Omental fat pad (tissue), 4 donors: ENCODE measurements around the gene TNNC1. TPM values are rescaled to one million over a fixed set of nuclear protein-coding genes. Genes with fewer than 3 reads are reported as not detected.

Experiments used
- ATAC-seq: fragments of 150-250 bp; one replicate; pipeline ENCODE4 v1.9.1; 2016; ENCODE audit warnings: mild to moderate bottlenecking, moderate library complexity; ENCODE audit not compliant: low FRiP score
- DNase-seq: peaks from one replicate; pipeline ENCODE4 v3.0.0-alpha.2; 2019; ENCODE audit warnings: low spot score
- total RNA-seq, 4 donors: library from RNA; depleted of rRNA; stranded (reverse); fragments of >200 nt; gene quantifications; one replicate each; pipeline ENCODE4 v1.1.0, GENCODE V29; 2016
- TF ChIP-seq, protein P1 (sequence below), 3 donors: fragments of 450-650 bp; IDR thresholded peaks; one replicate each; pipeline ENCODE4 v1.5.1; 2016 to 2017; ENCODE audit warnings: antibody characterized with exemption in 3 of 3, mild to moderate bottlenecking in 3 of 3, moderate library complexity in 2 of 3

Gene TNNC1
- total RNA-seq, 4 donors from 2014 or later, result 2.4 to 2.5 TPM; not detected in 2

DNA sequence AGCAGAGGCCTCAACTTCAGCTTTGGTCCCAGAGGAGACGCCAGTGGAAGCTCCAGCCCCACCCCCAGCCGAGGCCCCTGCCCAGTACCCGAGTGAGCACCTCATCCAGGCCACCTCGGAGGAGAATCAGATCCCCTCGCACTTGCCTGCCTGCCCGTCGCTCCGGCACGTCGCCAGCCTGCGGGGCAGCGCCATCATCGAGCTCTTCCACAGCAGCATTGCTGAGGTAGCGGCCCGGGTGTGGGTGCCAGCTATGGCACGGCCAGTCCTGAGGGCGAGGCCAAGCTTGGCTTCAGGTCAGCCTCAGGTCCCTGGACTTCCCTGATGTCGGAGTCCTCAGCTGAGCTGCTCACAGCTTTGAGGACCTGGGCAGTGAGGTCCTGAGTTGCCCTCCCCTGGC lies 35.6 kb upstream of the TNNC1 start:
- TF ChIP-seq, protein P1, sequence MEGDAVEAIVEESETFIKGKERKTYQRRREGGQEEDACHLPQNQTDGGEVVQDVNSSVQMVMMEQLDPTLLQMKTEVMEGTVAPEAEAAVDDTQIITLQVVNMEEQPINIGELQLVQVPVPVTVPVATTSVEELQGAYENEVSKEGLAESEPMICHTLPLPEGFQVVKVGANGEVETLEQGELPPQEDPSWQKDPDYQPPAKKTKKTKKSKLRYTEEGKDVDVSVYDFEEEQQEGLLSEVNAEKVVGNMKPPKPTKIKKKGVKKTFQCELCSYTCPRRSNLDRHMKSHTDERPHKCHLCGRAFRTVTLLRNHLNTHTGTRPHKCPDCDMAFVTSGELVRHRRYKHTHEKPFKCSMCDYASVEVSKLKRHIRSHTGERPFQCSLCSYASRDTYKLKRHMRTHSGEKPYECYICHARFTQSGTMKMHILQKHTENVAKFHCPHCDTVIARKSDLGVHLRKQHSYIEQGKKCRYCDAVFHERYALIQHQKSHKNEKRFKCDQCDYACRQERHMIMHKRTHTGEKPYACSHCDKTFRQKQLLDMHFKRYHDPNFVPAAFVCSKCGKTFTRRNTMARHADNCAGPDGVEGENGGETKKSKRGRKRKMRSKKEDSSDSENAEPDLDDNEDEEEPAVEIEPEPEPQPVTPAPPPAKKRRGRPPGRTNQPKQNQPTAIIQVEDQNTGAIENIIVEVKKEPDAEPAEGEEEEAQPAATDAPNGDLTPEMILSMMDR (IDR thresholded peaks at IDR 0.05), result no peak
- ATAC-seq (no peak), DNase-seq (no peak)

DNA sequence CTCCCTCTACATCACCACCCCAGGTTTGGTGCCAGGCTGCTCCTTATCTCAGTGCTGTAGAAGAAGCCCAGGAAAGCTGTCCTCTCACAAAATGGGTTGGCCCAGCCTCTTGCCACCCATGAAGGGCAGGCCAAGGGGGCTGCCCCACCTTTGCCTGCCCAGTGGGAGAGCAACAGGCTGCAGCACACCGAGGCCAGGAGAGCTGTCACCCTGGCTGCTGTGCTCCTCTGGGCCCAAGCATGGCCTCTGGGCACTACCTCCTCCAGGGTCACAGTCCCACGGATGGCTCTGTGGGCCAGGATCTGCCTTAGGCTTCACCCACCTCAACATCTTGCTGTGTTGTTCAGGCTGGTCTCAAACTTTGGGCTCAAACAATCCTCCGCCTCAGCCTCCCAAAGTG lies 34.9 kb upstream of the TNNC1 start:
- TF ChIP-seq, protein P1 (IDR thresholded peaks at IDR 0.05), result no peak
- no peak for ATAC-seq
- no peak for DNase-seq

DNA sequence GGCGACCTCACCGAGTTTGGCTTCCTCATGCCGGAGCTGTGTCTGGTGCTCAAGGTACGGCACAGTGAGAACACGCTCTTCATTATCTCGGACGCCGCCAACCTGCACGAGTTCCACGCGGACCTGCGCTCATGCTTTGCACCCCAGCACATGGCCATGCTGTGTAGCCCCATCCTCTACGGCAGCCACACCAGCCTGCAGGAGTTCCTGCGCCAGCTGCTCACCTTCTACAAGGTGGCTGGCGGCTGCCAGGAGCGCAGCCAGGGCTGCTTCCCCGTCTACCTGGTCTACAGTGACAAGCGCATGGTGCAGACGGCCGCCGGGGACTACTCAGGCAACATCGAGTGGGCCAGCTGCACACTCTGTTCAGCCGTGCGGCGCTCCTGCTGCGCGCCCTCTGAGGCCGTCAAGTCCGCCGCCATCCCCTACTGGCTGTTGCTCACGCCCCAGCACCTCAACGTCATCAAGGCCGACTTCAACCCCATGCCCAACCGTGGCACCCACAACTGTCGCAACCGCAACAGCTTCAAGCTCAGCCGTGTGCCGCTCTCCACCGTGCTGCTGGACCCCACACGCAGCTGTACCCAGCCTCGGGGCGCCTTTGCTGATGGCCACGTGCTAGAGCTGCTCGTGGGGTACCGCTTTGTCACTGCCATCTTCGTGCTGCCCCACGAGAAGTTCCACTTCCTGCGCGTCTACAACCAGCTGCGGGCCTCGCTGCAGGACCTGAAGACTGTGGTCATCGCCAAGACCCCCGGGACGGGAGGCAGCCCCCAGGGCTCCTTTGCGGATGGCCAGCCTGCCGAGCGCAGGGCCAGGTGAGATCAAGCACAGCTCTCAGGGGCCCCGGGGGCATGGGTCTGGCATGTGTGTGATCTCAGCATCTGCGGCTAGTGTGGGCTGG lies 34.2 kb upstream of the TNNC1 start:
- TF ChIP-seq, protein P1 (IDR thresholded peaks at IDR 0.05), result no peak
- DNase-seq, result no peak
- no peak for ATAC-seq

DNA sequence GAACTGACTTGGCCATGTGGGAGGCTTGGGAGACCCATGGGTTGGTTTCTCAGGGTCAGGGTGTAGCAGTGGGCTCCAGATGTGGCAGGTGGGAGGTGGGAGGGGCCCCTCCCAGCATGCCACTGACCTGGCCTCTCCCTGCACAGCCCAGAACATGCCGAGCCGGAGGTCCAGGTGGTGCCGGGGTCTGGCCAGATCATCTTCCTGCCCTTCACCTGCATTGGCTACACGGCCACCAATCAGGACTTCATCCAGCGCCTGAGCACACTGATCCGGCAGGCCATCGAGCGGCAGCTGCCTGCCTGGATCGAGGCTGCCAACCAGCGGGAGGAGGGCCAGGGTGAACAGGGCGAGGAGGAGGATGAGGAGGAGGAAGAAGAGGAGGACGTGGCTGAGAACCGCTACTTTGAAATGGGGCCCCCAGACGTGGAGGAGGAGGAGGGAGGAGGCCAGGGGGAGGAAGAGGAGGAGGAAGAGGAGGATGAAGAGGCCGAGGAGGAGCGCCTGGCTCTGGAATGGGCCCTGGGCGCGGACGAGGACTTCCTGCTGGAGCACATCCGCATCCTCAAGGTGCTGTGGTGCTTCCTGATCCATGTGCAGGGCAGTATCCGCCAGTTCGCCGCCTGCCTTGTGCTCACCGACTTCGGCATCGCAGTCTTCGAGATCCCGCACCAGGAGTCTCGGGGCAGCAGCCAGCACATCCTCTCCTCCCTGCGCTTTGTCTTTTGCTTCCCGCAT lies 33.4 kb upstream of the TNNC1 start:
- DNase-seq, result no peak
- ATAC-seq, result no peak
- TF ChIP-seq, protein P1 (IDR thresholded peaks at IDR 0.05), result no peak

DNA sequence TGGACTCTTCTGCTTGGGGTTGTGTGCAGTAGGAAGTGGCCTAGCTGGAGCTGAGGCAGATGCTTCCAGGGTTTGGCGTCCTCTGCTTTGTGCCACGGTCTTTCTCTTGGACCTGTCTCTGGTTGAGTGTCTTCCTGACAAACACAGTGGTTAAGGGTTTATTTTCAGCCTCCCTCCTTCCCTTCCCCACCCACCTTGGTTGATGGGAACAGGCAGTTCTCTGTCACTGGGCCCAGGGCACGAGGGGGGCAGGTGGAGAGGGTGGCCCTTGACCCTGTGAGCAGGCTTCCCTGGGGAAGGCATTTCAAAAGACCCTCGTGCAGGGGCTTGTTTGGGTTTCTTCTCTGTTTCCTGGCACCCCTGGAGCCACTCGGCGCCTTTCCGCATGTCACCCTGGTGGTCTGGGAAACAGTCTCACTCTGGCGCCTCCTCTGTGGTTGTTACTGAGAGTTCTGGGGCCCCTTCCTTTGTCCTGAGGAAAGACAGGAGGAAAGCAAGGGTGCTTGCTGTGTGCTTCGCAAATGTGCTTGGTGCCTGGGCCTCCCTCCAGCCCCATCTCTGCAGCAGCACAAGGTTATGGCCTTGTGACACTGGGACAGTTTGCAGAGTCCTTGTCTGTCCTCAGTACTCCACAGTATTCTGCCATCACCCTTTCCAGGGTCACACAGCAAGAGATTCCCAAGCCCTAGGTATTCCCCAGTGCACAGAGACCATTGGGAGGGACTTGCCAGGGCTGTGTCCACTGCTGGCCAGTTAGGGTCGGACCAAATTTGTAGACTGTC lies 31.0 kb upstream of the TNNC1 start:
- DNase-seq (no peak), ATAC-seq (no peak)
- TF ChIP-seq, protein P1 (IDR thresholded peaks at IDR 0.05), result no peak

DNA sequence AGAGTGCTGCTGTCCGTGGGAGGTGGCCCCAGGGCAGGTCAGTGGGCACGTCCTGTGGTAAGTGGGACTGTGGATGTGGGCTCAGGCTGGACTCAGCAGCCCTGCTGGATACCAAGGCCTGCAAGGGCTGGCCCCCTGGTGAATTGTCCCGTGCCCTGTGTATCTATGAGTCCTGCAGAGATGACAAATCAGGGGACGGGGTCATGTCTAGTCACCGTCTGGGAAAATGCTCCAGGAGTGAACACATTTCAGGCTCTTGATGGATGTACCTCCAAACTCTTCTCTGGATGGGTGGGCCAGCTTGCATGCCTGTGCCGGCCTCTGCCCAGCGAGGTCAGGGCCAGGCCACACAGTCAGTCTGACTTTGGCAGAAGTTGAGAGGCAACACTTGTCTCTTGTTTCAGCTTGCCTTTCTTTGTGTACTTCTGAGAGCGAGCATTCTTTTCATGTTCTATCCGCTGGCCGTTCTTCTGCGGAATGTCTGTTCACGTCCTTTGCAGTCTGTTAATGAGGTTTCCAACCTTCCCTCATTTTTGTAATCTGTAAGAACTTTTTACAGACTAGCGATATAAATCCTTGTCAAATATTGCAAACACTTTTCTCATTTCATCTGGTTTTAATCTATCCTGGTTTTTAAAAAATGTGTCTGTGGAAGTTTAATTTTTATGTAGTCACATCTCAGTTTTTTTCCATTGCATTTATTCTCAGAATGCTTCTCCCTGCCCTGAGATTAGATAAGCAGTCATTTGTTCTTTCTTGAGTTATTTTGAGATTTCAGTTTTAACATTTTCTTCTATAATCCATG lies 29.9 kb upstream of the TNNC1 start:
- peak; percentile 7 for ATAC-seq
- TF ChIP-seq, protein P1 (IDR thresholded peaks at IDR 0.05), result no peak
- DNase-seq, result no peak
